Mesodermal cell (in vitro differentiated cells): ENCODE data around the gene ADCY7.

ENCODE experiments used
- H3K27ac ChIP-seq: 2 replicates; pipeline ENCODE4 v1.7.0; 2013; ENCODE audit warnings: mild to moderate bottlenecking, low read depth, low read length, moderate library complexity; ENCODE audit not compliant: severe bottlenecking
- H3K36me3 ChIP-seq: 2 replicates; pipeline ENCODE4 v1.7.1; 2013; ENCODE audit warnings: mild to moderate bottlenecking, low read length, moderate library complexity; ENCODE audit not compliant: control insufficient read depth, insufficient read depth
- H3K4me1 ChIP-seq: one replicate; pipeline ENCODE4 v1.7.1; 2013; ENCODE audit warnings: mild to moderate bottlenecking, low read length; ENCODE audit not compliant: insufficient read depth, control insufficient read depth, poor library complexity, severe bottlenecking
- H3K4me3 ChIP-seq: 2 replicates; pipeline ENCODE4 v1.7.0; 2013; ENCODE audit warnings: low read length, control low read depth, mild to moderate bottlenecking; ENCODE audit not compliant: insufficient read depth, poor library complexity, severe bottlenecking; ENCODE audit errors: extremely low read depth
- H3K9me3 ChIP-seq: 2 replicates; pipeline ENCODE4 v1.7.1; 2013; ENCODE audit warnings: mild to moderate bottlenecking, low read length, moderate library complexity; ENCODE audit not compliant: control insufficient read depth
- WGBS, 2 experiments: methylation state at CpG; one replicate each; pipeline ENCODE4 v1.1.5; 2013; ENCODE audit warnings: missing lambda C conversion rate in 2 of 2; ENCODE audit not compliant: insufficient coverage in 2 of 2; 5-methylcytosine and 5-hydroxymethylcytosine counted together

The ADCY7 gene

GRCh38 chr16:50275098-50275415 lies 8.7 kb downstream of the ADCY7 start:
- H3K27ac ChIP-seq, result no peak overlapping the region
- 84 to 93% methylated on average over 3 of the region's 3 CpGs for WGBS, 2 experiments
- H3K36me3 ChIP-seq, result peaks cover 8% of the 10 kb centered on the region
- no peak overlapping the region for H3K4me3 ChIP-seq
- peaks cover 4% of the 10 kb centered on the region for H3K4me1 ChIP-seq
- no peaks in the 10 kb centered on the region for H3K9me3 ChIP-seq

GRCh38 chr16:50275428-50276325 lies 9.3 kb downstream of the ADCY7 start:
- Histone ChIP-seq H3K4me1 (peaks cover 4% of the 10 kb centered on the region), H3K36me3 (peaks cover 5% of the 10 kb centered on the region), H3K9me3 (no peaks in the 10 kb centered on the region), H3K27ac (no peak overlapping the region), H3K4me3 (no peak overlapping the region)
- 83 to 85% methylated on average over 10 to 11 of the region's 12 CpGs for WGBS, 2 experiments

DNA sequence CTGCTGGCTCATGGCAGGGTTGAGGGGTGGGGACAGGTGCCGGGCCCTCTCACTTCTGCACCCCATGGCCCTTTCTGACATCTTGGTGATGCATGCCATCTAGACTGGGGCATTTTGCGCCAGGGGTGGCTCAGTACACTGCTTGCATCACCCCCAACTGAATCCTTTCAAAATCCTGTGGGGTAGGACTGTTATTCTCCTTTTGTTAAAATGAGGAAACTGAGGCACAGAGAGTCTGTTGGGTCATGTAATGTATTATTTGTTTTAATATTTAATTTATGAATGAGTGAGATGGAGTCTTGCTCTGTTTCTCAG lies 9.9 kb downstream of the ADCY7 start:
- peaks cover 3% of the 10 kb centered on the region for H3K36me3 ChIP-seq
- H3K4me3 ChIP-seq, result no peak overlapping the region
- no peaks in the 10 kb centered on the region for H3K9me3 ChIP-seq
- 100% methylated on average over 1 of the region's 2 CpGs; no CpG with 5 or more reads in 1 of the 2 experiments for WGBS, 2 experiments
- peaks cover 4% of the 10 kb centered on the region for H3K4me1 ChIP-seq
- H3K27ac ChIP-seq, result no peak overlapping the region

GRCh38 chr16:50276801-50277555 lies 10.6 kb downstream of the ADCY7 start:
- Histone ChIP-seq H3K4me1 (peaks cover 4% of the 10 kb centered on the region), H3K9me3 (no peaks in the 10 kb centered on the region), H3K4me3 (no peak overlapping the region), H3K36me3 (peaks cover 3% of the 10 kb centered on the region), H3K27ac (no peak overlapping the region)
- 100% methylated on average over 1 of the region's 4 CpGs; no CpG with 5 or more reads in 1 of the 2 experiments for WGBS, 2 experiments

GRCh38 chr16:50278251-50278650 lies 11.9 kb downstream of the ADCY7 start:
- H3K4me1 ChIP-seq, result no peaks in the 10 kb centered on the region
- no peak overlapping the region for H3K4me3 ChIP-seq
- 50% methylated on average over 2 of the region's 3 CpGs for WGBS, 2 experiments
- H3K27ac ChIP-seq, result no peak overlapping the region
- H3K36me3 ChIP-seq, result peaks cover 3% of the 10 kb centered on the region
- no peaks in the 10 kb centered on the region for H3K9me3 ChIP-seq

GRCh38 chr16:50279504-50279865 lies 13.1 kb downstream of the ADCY7 start:
- Histone ChIP-seq H3K36me3 (peaks cover 3% of the 10 kb centered on the region), H3K4me3 (no peak overlapping the region), H3K4me1 (no peaks in the 10 kb centered on the region), H3K27ac (no peak overlapping the region), H3K9me3 (no peaks in the 10 kb centered on the region)
- WGBS, 2 experiments, result 65 to 73% methylated on average over 1 to 2 of the region's 2 CpGs

DNA sequence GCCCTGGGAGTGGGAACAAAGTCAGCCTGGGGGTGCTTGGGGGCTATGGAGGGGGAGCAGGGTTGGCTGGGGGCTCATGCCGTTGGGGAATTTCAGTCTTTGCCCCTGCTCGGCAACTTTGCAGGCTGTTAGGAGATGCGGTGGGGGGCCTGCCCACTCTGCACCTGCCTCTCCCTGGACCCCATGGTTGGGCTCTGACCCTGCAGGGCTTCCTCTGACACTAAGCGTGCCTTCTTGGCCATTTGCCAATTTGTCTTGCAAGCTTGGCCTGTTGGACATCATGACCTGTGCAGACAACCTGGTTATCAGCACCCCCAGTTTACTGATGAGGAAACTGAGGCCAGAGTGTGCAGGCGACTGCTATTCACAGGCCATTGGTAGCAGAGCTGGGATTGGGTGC lies 14.6 kb downstream of the ADCY7 start:
- H3K36me3 ChIP-seq, result peaks cover 3% of the 10 kb centered on the region
- H3K9me3 ChIP-seq, result no peaks in the 10 kb centered on the region
- no peak overlapping the region for H3K4me3 ChIP-seq
- no peak overlapping the region for H3K27ac ChIP-seq
- H3K4me1 ChIP-seq, result no peaks in the 10 kb centered on the region
- 96 to 98% methylated on average over 4 to 5 of the region's 5 CpGs for WGBS, 2 experiments

- no peaks in the 10 kb centered on the region for H3K4me1 ChIP-seq
- H3K36me3 ChIP-seq, result peaks cover 3% of the 10 kb centered on the region
- H3K9me3 ChIP-seq, result peaks cover 2% of the 10 kb centered on the region
- no peak overlapping the region for H3K27ac ChIP-seq
- no peak overlapping the region for H3K4me3 ChIP-seq
- 92 to 95% methylated on average over 10 to 21 of the region's 21 CpGs for WGBS, 2 experiments
Measured at GRCh38 chr16:50281391-50282009, 15.1 kb downstream of the ADCY7 start.

GRCh38 chr16:50282010-50282538 lies 15.7 kb downstream of the ADCY7 start:
- peaks cover 9% of the 10 kb centered on the region for H3K36me3 ChIP-seq
- peaks cover 7% of the 10 kb centered on the region for H3K9me3 ChIP-seq
- H3K27ac ChIP-seq, result no peak overlapping the region
- 83 to 94% methylated on average over 4 to 5 of the region's 7 CpGs for WGBS, 2 experiments
- H3K4me3 ChIP-seq, result no peak overlapping the region
- no peaks in the 10 kb centered on the region for H3K4me1 ChIP-seq

- no peaks in the 10 kb centered on the region for H3K4me1 ChIP-seq
- H3K4me3 ChIP-seq, result no peak overlapping the region
- H3K36me3 ChIP-seq, result peaks cover 9% of the 10 kb centered on the region
- WGBS, 2 experiments, result 91 to 94% methylated on average over 5 to 8 of the region's 9 CpGs
- no peak overlapping the region for H3K27ac ChIP-seq
- H3K9me3 ChIP-seq, result peaks cover 7% of the 10 kb centered on the region
Measured at GRCh38 chr16:50282955-50283631, 16.7 kb downstream of the ADCY7 start.
